Heart left ventricle (tissue), 13 donors: ENCODE data around the gene SAP30BP.

Experiments used
- POLR2A ChIP-seq, 2 donors: fragments of 450-650 bp; IDR thresholded peaks; one replicate each; pipeline ENCODE4 v1.6.1; 2017; ENCODE audit warnings: antibody characterized with exemption in 2 of 2, mild to moderate bottlenecking in 2 of 2, moderate library complexity in 2 of 2
- TF ChIP-seq, protein P1 (sequence below), 12 donors: fragments of 200-600 bp; sonication (generic) in 4 of 12; IDR thresholded peaks; one replicate each; pipeline versions ENCODE4 v1.5.0 to v1.8.0; 2018 to 2022; ENCODE audit warnings: antibody characterized with exemption in 12 of 12, mild to moderate bottlenecking in 5 of 12
- donor health status: ischemic (EF 13 %, LVEDD 7.1; RV severe dilation, severe dysfunction).
- donor health status: DM: no; HTN: yes; CAD: no.
- donor health status: DM: no; HTN: no; CAD: no.
- donor health status: ischemic (EF 25% LVEDD 6.9; RV normal size, moderate dysfunction).
- donor health status: ischemic (EF 25% LVEDD 5.7; RV mildly dilated, moderate dysfunction).
- donor health status: ischemic (EF 35%, LVEDD 5.7; RV mildly dilated, moderate dysfunction).
- donor health status: nonischemic (EF 11% LVEDD 7.7; RV severe dilation, severe dysfunction).
- donor health status: DM: yes; HTN: yes; CAD: no.
- donor health status: PGD.
- donor health status: ischemic (EF 29% LVEDD 5.4; RV normal size, mild dysfunction).
- donor health status: nonischemic (EF 23%, LVEDD 6.1; RV moderate dilation, normal function).

DNA sequence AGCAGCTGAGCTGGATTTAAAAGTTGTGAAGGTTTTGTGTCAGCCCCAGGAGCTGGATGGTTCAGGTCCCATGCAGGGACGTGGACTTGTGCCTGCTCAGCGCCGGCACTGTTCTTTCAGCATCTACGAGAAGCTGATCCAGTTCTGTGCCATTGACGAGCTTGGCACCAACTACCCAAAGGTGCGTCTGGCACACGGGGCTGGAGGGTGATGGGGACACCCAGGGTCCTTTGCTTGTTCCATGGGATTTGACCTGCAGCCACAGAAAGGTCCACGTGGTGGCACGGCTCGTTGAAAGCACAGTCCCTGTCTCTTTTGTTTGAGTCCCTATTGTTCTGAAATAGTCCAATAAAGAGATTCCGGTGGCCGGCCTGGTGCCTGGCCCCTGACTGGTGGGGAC is 36.1 kb downstream of the SAP30BP start:
- TF ChIP-seq, protein P1, sequence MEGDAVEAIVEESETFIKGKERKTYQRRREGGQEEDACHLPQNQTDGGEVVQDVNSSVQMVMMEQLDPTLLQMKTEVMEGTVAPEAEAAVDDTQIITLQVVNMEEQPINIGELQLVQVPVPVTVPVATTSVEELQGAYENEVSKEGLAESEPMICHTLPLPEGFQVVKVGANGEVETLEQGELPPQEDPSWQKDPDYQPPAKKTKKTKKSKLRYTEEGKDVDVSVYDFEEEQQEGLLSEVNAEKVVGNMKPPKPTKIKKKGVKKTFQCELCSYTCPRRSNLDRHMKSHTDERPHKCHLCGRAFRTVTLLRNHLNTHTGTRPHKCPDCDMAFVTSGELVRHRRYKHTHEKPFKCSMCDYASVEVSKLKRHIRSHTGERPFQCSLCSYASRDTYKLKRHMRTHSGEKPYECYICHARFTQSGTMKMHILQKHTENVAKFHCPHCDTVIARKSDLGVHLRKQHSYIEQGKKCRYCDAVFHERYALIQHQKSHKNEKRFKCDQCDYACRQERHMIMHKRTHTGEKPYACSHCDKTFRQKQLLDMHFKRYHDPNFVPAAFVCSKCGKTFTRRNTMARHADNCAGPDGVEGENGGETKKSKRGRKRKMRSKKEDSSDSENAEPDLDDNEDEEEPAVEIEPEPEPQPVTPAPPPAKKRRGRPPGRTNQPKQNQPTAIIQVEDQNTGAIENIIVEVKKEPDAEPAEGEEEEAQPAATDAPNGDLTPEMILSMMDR (IDR thresholded peaks at IDR 0.05) = no peak
- no peak for TF ChIP-seq POLR2A (IDR thresholded peaks at IDR 0.05)
